GM19463 (cell line): ENCODE measurements around the gene STK11.
A peak's percentile ranks its signal among the peaks of the same experiment; 100 is the strongest.

ENCODE experiments used
- ATAC-seq: cut with Tn5 transposase; IDR thresholded peaks from one replicate; pipeline ENCODE4 v1.9.1; 2021; ENCODE audit warnings: mild to moderate bottlenecking, moderate library complexity; ENCODE audit not compliant: unreplicated experiment

Gene STK11

DNA sequence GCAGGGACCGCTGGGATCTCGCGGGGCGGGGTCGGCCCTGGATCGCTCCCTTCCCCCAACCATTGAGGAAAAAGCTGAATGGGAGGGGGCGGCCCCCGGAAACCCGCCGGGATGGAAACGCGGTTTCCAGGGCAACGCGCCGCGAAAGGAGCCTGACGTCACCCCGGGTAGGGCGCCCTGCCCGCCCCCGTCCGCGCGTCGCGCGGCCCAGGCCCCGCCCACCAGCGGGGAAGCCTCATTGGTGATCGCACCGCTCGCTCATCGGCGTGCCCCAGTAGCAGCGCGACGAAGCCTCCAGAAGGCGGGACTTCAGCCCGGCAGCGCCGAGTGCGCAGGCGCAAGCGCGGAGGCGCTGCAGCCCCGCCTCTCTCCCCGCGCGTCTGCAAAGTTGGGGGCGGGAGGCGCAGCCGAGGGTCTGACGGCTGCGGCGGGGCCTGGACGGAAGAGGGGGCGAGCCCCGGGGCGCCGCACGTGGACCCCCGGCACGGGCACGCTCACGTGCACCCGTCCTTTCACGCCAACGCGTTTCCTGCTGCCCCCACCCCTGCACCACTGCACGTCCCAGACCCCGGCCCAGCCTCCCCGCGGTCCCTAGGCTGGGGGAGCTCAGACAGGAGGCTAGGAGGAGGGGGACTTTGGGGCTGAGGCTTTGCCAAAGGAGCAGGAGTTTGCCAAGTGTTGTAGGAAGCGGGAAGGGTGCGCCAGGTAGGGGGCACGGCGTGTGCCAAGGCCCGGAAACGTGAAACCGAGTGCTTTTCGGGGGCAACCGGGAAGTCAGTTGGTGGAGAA, 55.4 kb downstream of the STK11 start:
- peak; percentile 66 for ATAC-seq

GRCh38 chr19:1261538-1261797, 55.9 kb downstream of the STK11 start:
- no peak for ATAC-seq

- no peak for ATAC-seq
These were observed 56.4 kb downstream of the STK11 start for GRCh38 chr19:1261798-1262622.

DNA sequence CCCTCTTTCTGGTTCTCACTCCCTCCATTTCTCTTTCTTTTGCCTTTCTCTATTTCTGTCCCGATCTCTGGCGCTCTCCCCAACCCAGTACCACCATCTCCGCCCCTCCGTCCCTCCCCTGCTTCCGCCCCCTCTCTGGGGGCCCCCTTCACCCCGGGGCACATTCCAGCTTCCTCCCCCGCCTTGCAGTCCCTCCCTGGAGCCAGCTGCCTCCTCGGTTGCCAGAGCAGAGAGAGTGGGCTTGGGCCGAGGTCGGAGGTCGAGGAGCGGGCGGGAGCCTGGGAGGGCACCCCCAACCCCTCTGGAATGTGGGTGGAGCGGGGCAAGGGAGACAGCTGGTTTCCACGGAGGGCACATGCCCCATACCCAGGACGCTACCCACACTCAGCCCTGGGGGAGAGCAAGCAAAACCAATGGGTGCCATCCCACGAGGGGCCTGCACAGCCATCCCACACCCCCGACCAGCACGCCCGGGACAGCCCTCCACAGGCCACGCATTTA, 57.1 kb downstream of the STK11 start:
- no peak for ATAC-seq

GRCh38 chr19:1263188-1263587, 57.6 kb downstream of the STK11 start:
- ATAC-seq: no peak

- ATAC-seq: no peak
These were observed 59.4 kb downstream of the STK11 start for GRCh38 chr19:1264801-1265614.

- no peak for ATAC-seq
These were observed 60.1 kb downstream of the STK11 start for GRCh38 chr19:1265615-1266128.

DNA sequence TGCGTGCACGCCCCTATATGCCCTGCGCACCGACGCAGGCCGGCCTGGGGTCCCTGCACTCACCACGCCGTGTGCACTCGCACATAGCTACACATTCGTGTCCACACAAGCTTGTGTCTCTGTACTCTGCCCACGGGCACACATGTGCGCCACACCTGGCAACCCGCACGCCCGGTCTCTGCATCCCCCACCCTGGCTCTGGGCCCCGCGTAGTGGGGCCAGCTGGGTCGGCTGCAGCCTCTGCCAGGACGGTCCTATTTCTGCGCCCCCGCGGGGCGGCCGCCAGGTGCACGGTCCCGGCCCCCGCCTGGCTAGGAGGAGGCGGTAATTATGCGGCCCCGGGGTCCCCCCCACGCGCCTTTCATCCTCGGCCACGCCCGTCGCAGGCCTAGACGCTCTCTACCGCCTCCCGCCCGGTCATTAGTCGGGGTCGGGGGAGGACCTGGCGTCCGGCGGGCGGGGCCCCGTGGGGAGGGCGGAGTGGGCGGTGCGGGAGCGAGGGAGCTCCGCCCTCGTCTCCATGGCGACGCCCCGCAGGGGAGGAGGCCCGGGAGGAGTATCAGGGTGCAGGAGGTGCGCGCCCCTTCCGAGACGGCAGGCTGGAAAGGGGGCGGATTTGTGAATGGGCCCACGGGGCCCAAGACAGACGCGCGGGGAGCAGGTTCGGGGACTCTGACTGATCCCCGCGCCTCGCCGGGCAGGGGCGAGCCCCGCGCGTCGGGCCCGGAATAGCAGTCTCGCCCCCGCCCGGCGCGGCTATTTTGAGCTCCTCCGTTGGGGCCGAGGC, 60.7 kb downstream of the STK11 start:
- ATAC-seq: peak; percentile 24

DNA sequence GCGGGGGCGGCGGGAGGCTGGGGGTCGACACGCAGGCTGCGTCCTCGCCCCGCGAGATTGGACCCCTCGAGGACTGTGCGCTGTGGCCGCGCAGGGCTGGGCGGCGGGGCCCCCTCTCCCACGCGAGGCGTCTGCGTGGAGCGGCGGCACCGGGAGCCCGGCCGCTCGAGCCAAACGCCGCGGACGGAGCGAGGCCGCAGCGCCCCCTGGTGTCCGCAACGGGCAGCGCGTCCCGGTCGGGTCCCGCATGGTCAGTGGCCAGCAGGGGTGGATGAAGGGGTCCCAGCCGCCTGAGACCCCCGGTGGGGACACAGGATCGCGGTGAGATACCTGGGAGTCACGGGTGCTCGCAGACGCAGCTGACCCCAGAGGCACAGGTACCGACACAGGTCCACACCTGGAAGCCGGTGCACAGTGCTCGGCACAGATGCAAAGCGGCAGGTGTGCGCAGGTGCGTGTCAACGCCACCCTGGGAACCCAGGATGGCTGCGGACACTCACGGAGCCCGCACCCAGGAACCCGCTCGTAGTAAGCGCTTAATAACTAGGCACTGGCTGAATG, 61.4 kb downstream of the STK11 start:
- ATAC-seq: peak; percentile 11

GRCh38 chr19:1267477-1268225, 62.1 kb downstream of the STK11 start:
- ATAC-seq: no peak

DNA sequence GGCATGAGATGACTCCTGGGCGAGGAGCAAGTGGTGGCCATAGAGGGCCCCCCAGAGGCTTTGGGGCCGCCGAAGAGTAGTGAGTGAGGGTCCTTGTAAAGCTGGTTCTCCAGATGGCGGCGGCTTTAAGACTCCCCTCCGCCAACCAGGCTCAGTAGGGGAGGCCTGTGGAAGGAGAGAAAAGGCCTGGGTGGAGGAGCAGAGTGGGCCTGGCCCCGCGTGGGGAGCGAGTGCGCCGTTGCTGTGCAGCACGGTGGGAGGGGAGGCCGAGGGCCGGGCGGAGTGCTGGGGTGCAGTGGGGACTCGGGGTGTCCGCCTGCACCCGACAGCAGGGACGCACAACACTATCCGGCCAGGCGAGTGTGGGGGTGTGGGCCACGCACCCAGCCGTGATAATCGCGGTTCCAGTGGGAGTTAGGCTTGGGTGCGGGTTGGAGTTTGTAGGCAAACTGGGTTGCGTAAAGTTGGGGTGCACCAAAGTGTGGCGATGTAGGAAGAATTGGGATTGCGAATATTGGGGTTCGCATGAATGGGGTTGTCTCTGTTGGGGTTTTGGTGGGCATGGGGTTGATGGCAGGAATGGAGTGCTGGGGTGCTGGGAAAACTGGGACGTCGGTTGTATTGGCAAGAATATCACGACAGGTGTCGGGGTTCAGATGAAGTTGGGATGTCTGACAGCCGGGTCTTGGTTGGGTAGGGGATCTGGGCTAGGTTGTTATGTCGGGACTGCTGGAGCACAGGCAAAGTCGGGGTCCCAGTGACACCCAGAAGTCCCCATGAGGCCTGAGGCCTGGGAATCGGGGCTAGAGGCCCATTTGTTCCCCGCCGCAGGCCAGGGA, 62.9 kb downstream of the STK11 start:
- no peak for ATAC-seq

DNA sequence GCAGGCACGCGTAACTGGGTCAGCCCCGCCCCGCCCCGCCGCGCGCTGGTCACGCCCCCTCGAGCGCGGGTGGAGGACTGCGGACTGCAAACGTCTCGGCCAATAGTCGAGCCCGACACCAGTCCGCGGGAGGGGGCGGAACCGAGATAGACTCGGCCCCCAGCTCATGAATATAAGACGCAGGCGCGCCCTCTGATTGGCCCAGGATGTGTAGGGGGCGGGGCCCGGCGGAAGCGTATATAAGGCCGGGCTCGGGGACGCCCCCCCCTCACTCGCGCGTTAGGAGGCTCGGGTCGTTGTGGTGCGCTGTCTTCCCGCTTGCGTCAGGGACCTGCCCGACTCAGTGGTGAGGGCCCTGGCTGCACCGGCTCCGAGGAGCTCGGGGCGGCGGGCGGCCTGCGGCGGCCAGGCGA, 63.5 kb downstream of the STK11 start, which contains the start of gene CIRBP:
TSS of gene CIRBP (plus strand) at position 268 of the 413 bp plus-strand sequence. CDS start 1,602 bp downstream, outside the sequence.
- ATAC-seq: peak; percentile 61

DNA sequence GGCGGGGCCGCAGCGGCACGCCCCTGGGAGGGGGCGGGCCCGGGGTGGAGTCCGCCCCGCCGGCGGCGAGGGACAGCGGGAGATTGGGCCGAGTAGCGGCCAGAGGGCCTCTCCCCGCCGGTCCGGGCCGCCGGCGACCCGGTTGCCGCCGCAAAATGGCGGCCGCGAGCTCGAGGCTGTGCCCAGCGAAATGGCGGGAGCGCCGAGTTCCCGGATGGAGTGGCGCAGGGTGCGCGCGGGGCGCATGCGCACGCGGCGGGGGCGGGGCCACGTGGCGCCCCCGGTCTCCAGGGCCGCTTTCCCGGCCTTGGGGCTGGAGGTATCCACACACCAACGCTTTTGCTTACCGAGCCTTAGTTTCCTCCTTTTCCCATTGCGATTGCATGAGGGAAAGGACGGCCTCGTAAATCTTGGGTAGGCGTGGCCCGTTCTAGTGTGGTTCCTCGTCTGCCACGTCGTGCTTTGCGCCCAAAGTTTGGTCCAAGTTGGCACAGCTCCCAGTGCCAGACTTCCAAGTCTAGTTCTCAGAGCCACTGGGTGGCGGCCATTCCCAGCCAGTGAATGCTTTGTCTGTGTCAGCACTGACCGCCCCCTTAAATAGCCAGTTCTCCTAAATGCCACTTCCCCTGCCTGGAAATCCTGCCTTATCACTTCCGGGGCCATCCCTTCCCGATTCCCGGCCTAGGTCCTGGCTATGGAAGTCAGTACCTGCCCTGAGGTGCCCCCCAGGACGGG, 64.1 kb downstream of the STK11 start:
- peak; percentile 22 for ATAC-seq

DNA sequence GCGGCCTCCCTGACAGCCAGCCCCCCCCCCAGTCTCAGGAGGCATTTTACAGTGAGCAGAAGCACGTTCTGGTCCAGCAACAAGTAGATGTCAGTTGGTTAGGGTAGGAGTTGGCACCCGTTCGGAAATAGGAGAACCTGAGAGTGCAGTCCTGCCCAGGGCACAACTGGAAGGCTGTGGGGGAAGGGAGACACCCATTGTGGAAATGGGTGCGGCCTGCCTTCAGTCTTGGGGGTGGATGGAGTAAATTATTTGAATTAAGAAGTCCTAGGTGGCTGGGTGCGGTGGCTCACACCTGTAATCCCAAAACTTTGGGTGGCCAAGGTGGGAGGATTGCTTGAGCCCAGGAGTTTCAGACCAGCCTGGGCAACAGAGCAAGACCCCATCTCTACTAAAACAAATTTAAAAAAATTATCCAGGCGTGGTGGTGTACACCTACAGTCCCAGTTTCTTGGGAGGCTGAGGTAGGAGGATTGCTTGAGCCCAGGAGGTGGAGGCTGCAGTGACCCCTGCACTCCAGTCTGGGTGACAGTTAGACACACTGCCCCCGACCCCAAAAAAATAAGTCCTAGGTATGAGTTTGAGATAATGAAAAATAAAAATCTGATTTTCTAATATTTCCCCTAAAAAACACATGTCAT, 64.8 kb downstream of the STK11 start:
- no peak for ATAC-seq

GRCh38 chr19:1270854-1271527, 65.4 kb downstream of the STK11 start:
- ATAC-seq: no peak
